Uterus (tissue), 2 donors: ENCODE measurements around the gene SIAH2.

Experiments used
- CTCF ChIP-seq, 4 experiments: fragments of 200-600 bp in 2 of 4; fragments of 450-650 bp in 2 of 4; sonication (generic) in 2 of 4; IDR thresholded peaks; one replicate each; pipeline ENCODE4 v1.5.1; 2016 to 2019; ENCODE audit warnings: antibody characterized with exemption in 4 of 4, mild to moderate bottlenecking in 2 of 4, moderate library complexity in 1 of 4
- POLR2A ChIP-seq, 2 donors: fragments of 450-650 bp; IDR thresholded peaks; one replicate each; pipeline ENCODE4 v1.6.1; 2016; ENCODE audit warnings: antibody characterized with exemption in 2 of 2, mild to moderate bottlenecking in 1 of 2, moderate library complexity in 1 of 2

- TF ChIP-seq CTCF (IDR thresholded peaks at IDR 0.05) (no peak), POLR2A (IDR thresholded peaks at IDR 0.05) (no peak)
These were observed 37.8 kb upstream of the SIAH2 start for GRCh38 chr3:150800722-150801121.
